Measurements from ENCODE around the gene PTK6.

GRCh38 chr20:63562461-63563224 lies 25.5 kb upstream of the PTK6 start:
- TF ChIP-seq, protein P1, sequence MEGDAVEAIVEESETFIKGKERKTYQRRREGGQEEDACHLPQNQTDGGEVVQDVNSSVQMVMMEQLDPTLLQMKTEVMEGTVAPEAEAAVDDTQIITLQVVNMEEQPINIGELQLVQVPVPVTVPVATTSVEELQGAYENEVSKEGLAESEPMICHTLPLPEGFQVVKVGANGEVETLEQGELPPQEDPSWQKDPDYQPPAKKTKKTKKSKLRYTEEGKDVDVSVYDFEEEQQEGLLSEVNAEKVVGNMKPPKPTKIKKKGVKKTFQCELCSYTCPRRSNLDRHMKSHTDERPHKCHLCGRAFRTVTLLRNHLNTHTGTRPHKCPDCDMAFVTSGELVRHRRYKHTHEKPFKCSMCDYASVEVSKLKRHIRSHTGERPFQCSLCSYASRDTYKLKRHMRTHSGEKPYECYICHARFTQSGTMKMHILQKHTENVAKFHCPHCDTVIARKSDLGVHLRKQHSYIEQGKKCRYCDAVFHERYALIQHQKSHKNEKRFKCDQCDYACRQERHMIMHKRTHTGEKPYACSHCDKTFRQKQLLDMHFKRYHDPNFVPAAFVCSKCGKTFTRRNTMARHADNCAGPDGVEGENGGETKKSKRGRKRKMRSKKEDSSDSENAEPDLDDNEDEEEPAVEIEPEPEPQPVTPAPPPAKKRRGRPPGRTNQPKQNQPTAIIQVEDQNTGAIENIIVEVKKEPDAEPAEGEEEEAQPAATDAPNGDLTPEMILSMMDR (IDR thresholded peaks at IDR 0.05 in 2 of 3, conservative IDR thresholded peaks at IDR 0.05 in 1 of 3; ENCODE audit: borderline replicate concordance in 1 of 3, insufficient read depth in 1 of 3, low read depth in 2 of 3, low read length in 2 of 3) = no peak
- no peak for TF ChIP-seq SP1 (IDR thresholded peaks at IDR 0.05; ENCODE audit: low read depth)

Data from HCT116 (cell line).